Mesodermal cell (in vitro differentiated cells): ENCODE data around the gene PDCD6IP.

Experiments used
- H3K27ac ChIP-seq: 2 replicates; pipeline ENCODE4 v1.7.0; 2013; ENCODE audit warnings: mild to moderate bottlenecking, low read depth, low read length, moderate library complexity; ENCODE audit not compliant: severe bottlenecking
- H3K36me3 ChIP-seq: 2 replicates; pipeline ENCODE4 v1.7.1; 2013; ENCODE audit warnings: mild to moderate bottlenecking, low read length, moderate library complexity; ENCODE audit not compliant: control insufficient read depth, insufficient read depth
- H3K4me1 ChIP-seq: one replicate; pipeline ENCODE4 v1.7.1; 2013; ENCODE audit warnings: mild to moderate bottlenecking, low read length; ENCODE audit not compliant: insufficient read depth, control insufficient read depth, poor library complexity, severe bottlenecking
- H3K4me3 ChIP-seq: 2 replicates; pipeline ENCODE4 v1.7.0; 2013; ENCODE audit warnings: low read length, control low read depth, mild to moderate bottlenecking; ENCODE audit not compliant: insufficient read depth, poor library complexity, severe bottlenecking; ENCODE audit errors: extremely low read depth
- H3K9me3 ChIP-seq: 2 replicates; pipeline ENCODE4 v1.7.1; 2013; ENCODE audit warnings: mild to moderate bottlenecking, low read length, moderate library complexity; ENCODE audit not compliant: control insufficient read depth
- WGBS, 2 experiments: methylation state at CpG; one replicate each; pipeline ENCODE4 v1.1.5; 2013; ENCODE audit warnings: missing lambda C conversion rate in 2 of 2; ENCODE audit not compliant: insufficient coverage in 2 of 2; 5-methylcytosine and 5-hydroxymethylcytosine counted together

Gene PDCD6IP

GRCh38 chr3:33879540-33879939 is 81.1 kb downstream of the PDCD6IP start:
- 69 to 100% methylated on average over 2 of the region's 2 CpGs for WGBS, 2 experiments
- Histone ChIP-seq H3K4me1 (no peaks in the 10 kb centered on the region), H3K4me3 (no peak overlapping the region), H3K27ac (no peak overlapping the region), H3K36me3 (no peaks in the 10 kb centered on the region), H3K9me3 (no peaks in the 10 kb centered on the region)

- WGBS, 2 experiments: 94% methylated on average over 10 to 14 of the region's 14 CpGs
- Histone ChIP-seq H3K4me3 (no peak overlapping the region), H3K4me1 (no peaks in the 10 kb centered on the region), H3K36me3 (no peaks in the 10 kb centered on the region), H3K9me3 (no peaks in the 10 kb centered on the region), H3K27ac (no peak overlapping the region)
These were observed 83.0 kb downstream of the PDCD6IP start for GRCh38 chr3:33881156-33882064.

DNA sequence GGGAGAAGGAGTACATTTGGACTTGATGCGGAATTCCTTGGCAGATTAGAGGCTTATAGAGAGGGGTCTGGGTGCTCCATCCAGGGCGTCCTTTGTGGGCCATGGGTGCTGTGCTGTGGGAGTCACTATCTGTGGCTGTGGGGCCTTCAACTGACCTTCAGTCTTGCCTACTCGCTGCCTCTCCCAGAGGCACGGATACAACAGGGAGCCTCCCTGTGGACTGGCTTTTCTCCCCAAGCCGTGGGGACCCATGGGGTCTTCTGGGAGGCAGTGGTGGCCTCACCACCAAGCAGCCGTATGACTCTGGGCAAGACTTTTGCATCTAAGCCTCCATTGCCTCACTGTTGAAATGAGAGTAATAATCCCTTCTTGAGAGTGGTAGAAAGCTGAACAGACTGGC is 83.9 kb downstream of the PDCD6IP start:
- Histone ChIP-seq H3K36me3 (no peaks in the 10 kb centered on the region), H3K4me1 (no peaks in the 10 kb centered on the region), H3K4me3 (no peak overlapping the region), H3K27ac (no peak overlapping the region), H3K9me3 (no peaks in the 10 kb centered on the region)
- WGBS, 2 experiments: 81 to 82% methylated on average over 5 to 6 of the region's 6 CpGs

DNA sequence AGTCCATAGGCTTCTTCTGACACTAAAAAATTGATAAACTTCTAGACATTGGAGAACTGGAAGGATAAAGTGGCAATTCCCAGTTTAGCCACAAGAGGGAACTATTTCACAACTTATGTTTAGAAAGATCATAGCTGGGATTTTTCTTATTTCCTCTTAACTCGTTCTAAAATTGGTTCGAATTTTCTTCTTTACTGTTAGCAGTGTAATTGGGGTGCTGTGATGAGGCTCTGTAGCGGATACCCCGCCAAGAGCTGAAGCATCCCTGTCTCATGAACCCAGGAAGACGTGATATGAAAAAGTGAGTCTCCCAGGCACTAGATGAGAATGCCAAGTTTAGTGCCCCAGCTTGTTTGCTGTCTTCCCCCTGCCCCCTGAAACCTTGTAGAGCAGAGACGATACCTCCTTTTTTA is 85.1 kb downstream of the PDCD6IP start:
- H3K36me3 ChIP-seq: no peaks in the 10 kb centered on the region
- no peak overlapping the region for H3K4me3 ChIP-seq
- no peaks in the 10 kb centered on the region for H3K9me3 ChIP-seq
- H3K4me1 ChIP-seq: no peaks in the 10 kb centered on the region
- no peak overlapping the region for H3K27ac ChIP-seq
- WGBS, 2 experiments: 38 to 71% methylated on average over 1 to 4 of the region's 6 CpGs

DNA sequence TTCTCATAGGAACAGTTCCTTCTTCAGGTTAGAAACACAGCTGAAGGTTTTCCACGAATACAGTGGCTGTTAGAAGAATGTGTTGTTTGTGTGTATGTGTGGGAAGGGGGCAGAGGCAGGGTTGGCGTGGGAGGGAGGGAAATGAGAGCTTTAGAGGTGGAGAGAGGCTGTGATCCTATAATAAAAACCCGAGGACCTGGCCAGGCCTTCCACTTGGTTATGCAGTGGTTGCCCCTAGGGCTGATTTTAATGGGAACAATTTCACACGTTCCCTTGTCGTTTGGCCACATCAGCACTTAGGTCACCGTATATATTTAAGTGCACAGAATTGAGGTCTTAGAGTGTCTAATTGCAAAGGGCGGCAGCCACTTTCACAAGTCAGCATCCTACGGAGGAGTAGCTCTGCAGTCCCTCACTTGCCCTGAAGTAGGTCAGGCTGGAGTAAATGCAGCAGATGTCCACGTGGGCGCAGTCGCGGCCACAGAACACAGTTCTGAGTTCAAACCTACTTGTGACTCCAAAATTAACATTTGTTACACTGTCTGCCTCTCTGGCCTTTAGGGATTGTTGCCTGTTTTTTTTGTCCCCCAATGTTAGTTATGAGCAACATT is 85.6 kb downstream of the PDCD6IP start:
- H3K36me3 ChIP-seq: no peaks in the 10 kb centered on the region
- no peaks in the 10 kb centered on the region for H3K9me3 ChIP-seq
- H3K4me1 ChIP-seq: no peaks in the 10 kb centered on the region
- 77 to 81% methylated on average over 10 to 12 of the region's 12 CpGs for WGBS, 2 experiments
- no peak overlapping the region for H3K27ac ChIP-seq
- no peak overlapping the region for H3K4me3 ChIP-seq

DNA sequence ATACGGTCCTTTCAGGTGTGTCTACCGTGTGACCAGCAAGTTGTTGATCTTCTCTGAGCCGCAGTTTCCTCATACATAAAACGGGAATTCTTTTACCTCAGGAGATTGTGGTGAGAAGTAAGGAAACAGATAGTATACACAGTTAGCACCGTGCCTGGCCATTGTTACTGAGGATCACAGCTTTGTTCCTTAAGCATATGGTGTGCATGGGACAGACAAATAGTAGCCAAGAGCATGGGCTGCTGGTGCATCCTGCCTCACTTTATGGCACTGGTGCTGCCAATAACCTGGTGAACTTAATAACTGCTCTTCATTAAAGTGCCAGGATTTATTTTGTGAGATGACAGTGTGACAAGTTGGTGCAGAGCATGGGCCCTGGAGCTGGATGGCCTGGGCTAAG is 86.3 kb downstream of the PDCD6IP start:
- H3K27ac ChIP-seq: no peak overlapping the region
- no peaks in the 10 kb centered on the region for H3K4me1 ChIP-seq
- no peaks in the 10 kb centered on the region for H3K36me3 ChIP-seq
- no peaks in the 10 kb centered on the region for H3K9me3 ChIP-seq
- H3K4me3 ChIP-seq: no peak overlapping the region
- 93 to 98% methylated on average over 5 of the region's 5 CpGs for WGBS, 2 experiments

- Histone ChIP-seq H3K27ac (no peak overlapping the region), H3K36me3 (no peaks in the 10 kb centered on the region), H3K9me3 (no peaks in the 10 kb centered on the region), H3K4me1 (no peaks in the 10 kb centered on the region), H3K4me3 (no peak overlapping the region)
- 71 to 75% methylated on average over 4 to 6 of the region's 6 CpGs for WGBS, 2 experiments
These were observed 87.1 kb downstream of the PDCD6IP start for GRCh38 chr3:33885496-33885895.

GRCh38 chr3:33886015-33886414 is 87.6 kb downstream of the PDCD6IP start:
- Histone ChIP-seq H3K27ac (no peak overlapping the region), H3K4me1 (no peaks in the 10 kb centered on the region), H3K4me3 (no peak overlapping the region), H3K9me3 (no peaks in the 10 kb centered on the region), H3K36me3 (no peaks in the 10 kb centered on the region)
- WGBS, 2 experiments: 85 to 100% methylated on average over 1 to 2 of the region's 2 CpGs

DNA sequence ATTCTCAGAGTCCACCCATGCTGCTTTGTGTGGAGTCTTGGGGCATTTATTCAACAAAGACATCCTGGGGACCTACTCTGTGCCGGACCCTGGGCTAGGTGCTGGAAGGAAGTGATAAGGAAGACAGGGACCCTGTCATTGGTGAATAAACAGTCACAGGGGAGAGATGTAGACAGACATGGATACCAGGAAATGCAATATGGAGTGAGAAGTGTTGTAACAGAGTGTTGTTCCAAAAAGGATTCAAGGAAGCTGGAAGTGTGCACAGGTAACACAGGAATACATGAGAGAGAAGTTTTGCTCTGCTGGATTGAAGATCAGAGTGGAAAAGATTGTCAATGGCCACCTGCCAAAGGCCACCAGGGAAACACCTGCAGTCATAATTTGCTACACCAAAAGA is 89.0 kb downstream of the PDCD6IP start:
- no peak overlapping the region for H3K4me3 ChIP-seq
- no peaks in the 10 kb centered on the region for H3K9me3 ChIP-seq
- H3K36me3 ChIP-seq: no peaks in the 10 kb centered on the region
- 87 to 91% methylated on average over 1 of the region's 1 CpG for WGBS, 2 experiments
- no peak overlapping the region for H3K27ac ChIP-seq
- no peaks in the 10 kb centered on the region for H3K4me1 ChIP-seq

GRCh38 chr3:33889394-33890039 is 91.1 kb downstream of the PDCD6IP start:
- Histone ChIP-seq H3K36me3 (no peaks in the 10 kb centered on the region), H3K4me1 (no peaks in the 10 kb centered on the region), H3K4me3 (no peak overlapping the region), H3K9me3 (no peaks in the 10 kb centered on the region), H3K27ac (no peak overlapping the region)
- WGBS, 2 experiments: 100% methylated on average over 1 of the region's 3 CpGs; no CpG with 5 or more reads in 1 of the 2 experiments
